NCI-H774 (cell line): ENCODE measurements around the gene ZNRF2.
"Not testable (repeated sequence)": the region's sequence is repeated elsewhere in the genome, so short reads cannot be mapped to it uniquely, and the experiment has no call there.

ENCODE experiments used
- DNase-seq: peaks from one replicate; lab custom pipeline; 2025; lab: John Stamatoyannopoulos, UW

The ZNRF2 gene

DNA sequence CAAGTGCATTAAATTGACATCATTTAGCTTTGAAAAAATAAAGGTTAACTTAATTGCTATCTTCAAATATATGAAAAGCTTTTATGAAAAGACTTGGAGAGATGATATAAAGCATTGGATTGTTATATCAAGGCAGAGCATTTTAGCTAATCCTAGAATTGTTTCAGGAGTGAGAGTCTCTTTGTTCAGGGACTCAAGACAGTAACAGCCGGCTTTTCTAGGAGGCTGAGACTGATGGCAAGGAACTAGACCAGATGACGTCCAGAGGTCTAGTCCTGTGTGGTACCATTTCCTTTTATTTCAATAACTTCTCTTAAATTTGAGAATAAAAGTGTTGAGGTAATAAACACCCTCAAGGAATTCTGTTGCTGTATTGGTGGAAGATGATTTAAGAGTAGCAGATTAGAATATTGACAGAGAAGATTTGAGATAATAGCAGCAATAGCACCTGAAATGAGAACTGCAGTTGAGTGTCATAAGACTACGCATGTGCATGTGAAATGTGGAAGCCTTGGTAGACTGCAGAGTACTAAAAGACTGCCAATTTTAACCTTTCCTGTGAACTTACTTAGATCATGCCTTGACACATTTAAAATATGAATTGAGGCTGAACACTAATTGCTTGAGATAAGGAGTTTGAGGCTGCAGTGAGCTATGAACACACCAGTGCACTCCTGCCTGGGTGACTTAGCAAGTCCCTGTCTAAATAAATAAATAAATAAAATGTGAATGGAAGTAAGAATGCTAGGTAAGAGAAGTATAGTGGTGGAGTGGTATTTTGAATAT is 79.6 kb downstream of the ZNRF2 start:
- no peak for DNase-seq

DNA sequence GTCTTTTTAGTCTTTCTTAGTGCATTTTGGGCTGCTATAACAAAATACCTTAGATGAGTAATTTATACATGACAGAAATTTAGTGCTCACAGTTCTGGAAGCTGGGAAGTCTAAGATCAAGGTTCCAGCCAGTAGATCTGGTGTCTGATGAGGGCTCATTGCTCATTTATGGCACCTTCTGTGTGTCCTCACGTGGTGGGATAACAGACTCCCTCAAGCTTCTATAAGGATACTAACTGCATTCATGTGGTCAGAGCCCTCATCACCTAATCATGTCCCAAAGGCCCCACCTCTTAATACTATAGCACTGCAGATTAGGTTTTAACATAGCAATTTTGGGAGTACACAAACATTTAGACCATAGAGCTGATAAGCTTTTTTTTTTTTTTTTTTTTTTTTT is 80.4 kb downstream of the ZNRF2 start:
- DNase-seq: no peak

DNA sequence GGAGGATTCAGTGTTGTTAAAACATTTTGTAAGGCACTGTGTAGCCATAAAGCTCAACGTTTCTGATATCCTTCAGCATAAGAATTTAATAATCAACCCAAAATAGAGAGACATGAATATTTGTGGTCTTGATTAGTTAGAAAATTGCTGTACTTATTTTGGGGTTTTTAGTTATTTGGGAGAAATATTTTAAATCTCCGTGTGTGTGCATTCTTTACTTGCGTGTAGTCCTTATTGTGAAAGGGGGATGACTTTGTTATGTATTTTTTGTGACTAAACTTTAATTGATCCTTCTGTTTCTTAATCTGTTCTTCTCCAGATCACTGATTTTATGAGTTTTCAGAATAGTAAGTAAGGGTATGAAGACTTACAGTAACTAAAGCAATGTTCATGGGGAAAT is 81.2 kb downstream of the ZNRF2 start:
- no peak for DNase-seq

DNA sequence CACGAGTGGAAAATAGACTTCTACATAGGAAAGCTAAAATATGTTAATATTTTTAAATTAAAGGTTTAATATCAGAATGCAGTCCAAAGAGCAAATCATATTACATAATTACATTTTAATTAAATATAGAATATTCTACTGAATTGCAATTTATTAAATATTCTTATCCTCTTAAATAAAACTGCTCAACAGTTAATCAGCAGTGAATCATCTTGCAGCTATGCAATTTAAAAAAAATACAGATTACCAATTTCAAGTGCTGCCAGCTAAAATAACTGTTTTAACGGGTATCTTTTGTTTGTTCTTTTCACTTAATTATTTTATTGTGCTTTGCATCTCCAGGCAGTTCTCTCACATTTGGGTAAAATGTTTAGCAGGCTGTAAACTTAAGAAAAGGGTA is 82.2 kb downstream of the ZNRF2 start:
- no peak for DNase-seq

DNA sequence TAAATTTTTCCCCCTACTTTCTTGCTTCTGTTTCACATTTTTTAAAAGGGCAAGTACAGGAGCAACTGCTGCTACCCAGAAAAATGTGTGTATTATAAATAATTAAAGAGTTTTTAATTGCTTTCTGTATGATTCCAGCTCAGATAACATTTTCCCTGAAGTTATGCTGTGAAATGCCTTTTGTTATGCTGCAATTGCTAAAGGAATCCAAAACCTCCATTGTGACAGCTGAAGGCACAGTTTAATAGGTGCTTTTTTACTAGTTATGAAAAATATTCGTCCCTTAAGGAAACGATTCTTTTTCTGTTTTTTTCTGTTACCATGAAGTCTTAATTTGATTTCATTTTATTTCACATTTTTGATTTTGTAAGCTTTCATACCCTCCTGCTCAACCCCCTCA is 83.2 kb downstream of the ZNRF2 start:
- DNase-seq: no peak

- DNase-seq: no peak
Observed at GRCh38 chr7:30369879-30370278, 85.5 kb downstream of the ZNRF2 start.

GRCh38 chr7:30371321-30371720 is 86.9 kb downstream of the ZNRF2 start:
- no peak for DNase-seq

GRCh38 chr7:30378275-30378674 is 93.9 kb downstream of the ZNRF2 start:
- no peak for DNase-seq

DNA sequence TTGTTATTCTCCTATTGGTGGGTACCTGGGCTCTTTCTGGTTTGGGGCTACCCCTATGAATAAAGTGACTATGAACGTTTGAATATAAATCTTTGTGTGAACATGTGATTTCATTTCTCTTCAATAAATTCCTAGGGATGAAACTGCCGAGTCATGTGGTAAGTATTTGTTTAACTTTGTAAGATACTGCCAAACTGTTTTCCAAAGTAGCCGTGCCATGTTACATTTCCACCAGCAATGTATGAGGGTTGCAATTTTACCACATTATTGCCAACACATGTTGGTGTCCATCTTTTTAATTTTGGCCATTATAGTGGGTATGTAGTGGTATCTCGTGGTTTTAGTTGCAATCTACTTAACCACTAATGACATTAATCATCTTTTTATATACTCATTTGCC is 94.7 kb downstream of the ZNRF2 start:
- DNase-seq: no peak

GRCh38 chr7:30379741-30380140 is 95.3 kb downstream of the ZNRF2 start:
- no peak for DNase-seq

DNA sequence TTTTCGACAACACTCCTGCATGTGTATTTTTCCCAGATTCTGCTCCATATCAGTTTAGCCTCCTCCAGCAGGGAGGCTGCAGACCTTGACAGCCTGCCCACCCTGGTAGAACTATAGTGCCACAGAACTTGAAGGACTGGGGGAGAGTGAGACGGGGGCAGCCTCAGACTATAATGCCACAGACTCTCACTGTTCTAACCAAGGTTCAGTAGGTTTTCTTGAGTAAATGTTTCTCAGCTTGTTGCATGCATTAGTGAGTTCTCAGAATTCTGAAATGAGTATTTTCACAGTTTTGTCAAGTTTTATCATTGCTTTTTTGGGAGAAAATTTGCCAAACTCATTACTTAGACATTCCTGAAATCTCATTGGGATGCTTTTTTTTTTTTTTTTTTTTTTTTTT is 95.9 kb downstream of the ZNRF2 start:
- DNase-seq: no peak

GRCh38 chr7:30380824-30381223 is 96.4 kb downstream of the ZNRF2 start:
- DNase-seq: not testable (repeated sequence)

- no peak for DNase-seq
Observed at GRCh38 chr7:30382607-30383006, 98.2 kb downstream of the ZNRF2 start.

- no peak for DNase-seq
Observed at GRCh38 chr7:30389791-30390190, 105.4 kb downstream of the ZNRF2 start.

DNA sequence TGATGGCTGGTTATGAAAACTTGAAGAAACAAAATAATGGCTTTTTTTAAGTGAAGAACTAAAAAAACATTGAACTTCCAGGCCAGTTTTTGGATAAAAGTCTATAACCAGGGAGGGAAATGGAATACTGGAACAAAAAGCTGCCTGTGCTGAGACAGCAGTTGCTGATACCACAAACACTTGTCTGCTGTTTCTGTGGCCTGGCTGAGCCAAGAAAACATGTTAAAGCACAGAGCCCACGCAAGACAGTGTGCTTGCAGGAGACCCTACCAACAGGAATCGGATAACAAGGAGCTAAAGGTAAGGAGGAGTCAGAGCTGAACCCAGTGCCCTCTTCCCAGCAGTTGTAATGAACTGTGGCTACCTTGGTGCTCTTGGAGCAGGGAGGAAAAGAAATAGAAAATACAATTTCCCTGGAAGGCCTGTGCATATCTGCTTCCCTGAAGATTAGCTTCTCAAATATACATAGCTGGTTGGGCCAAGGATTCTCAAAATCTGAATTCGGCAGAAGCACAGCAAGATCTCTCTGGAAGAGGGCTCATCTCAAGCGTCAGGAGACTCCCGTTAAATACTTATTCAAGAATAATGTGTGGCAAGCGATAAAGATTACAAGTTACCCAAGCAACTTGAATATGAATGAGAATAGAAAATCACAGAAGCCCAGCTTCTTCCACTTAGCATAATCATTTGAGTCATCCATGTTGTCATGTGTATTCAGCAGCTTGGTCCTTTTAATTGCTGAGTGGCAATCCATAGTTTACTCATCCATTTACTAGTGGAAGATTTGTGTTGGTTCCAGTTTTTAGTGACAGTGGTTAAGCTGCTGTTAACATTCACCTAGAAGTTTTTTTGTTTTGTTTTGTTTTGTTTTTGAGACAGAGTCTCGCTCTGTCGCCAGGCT is 106.6 kb downstream of the ZNRF2 start:
- no peak for DNase-seq

GRCh38 chr7:30391806-30392205 is 107.4 kb downstream of the ZNRF2 start:
- no peak for DNase-seq

- DNase-seq: no peak
Observed at GRCh38 chr7:30395676-30396075, 111.3 kb downstream of the ZNRF2 start.

- DNase-seq: no peak
Observed at GRCh38 chr7:30396389-30396788, 112.0 kb downstream of the ZNRF2 start.

- DNase-seq: no peak
Observed at GRCh38 chr7:30403477-30403876, 119.1 kb downstream of the ZNRF2 start.

DNA sequence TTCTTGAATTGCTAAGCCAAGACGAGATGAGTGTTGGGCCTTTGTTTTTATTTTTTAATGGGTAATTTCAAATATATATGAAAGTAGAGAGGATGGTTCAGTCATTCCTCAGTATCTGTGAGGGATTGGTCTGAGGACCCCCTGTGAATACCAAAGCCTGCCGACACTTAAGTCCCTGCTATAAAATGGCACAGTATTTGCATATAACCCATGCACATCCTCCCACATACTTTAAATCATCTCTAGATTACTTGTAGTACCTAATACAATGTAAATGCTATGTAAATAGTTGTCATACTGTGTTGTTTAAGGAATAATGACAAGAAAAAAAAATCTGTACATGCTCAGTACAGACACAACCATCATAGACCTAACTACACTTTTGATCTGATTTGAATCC is 120.8 kb downstream of the ZNRF2 start:
- no peak for DNase-seq

DNA sequence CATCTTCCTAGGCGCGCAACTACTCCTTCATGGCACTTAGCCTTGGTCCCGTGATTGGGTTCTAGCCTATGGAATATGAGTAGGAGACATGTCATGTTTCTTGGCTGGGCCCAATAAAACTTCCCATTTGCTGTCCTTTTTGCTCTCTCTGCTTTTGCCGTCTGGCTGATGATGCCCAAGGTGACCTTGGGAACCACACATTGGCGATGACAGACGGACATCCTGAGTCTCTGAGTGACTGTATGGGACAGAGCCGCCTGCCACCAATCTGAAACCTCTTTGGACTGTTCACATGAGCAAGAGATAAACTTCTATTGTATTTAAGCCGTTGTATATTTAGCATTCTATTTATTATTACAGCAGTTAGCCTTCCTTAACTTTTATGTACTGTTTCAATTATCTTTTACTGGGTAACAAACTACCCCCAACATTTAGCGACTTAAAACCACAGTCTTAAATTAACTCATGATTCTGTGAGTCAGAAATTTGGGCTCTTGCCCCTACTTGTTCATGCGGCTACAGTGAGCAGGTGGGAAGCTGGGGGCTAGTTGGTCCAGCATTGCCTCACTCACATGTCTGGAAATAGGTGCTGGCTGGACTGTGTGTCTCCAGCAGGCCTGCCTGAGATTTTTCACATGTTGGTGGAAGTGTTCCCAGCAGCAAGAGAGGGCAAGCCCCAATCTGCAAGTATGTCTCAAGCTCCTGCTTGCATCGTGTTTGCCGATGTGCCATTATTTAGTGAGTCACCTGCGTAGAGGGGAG is 122.4 kb downstream of the ZNRF2 start:
- DNase-seq: no peak

DNA sequence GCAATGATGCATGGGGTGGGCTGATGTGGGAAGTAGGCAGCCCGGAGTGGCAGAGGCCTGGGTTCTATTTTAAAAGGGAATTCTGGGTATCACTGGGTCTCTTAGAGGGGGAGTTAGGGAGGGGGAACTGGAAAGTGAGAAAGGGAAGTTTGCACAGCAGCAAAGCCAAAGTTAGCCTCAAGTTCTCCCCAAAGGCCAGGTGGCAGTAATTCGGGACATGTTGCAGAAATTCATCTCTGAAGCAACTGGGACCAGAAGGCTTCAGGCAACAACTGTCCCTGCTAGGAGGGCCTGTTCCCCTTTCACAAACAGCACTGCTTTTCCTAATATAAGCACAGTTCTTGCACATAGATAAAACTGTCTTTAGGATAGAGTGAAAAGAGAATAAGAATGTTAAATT is 126.8 kb downstream of the ZNRF2 start:
- no peak for DNase-seq

DNA sequence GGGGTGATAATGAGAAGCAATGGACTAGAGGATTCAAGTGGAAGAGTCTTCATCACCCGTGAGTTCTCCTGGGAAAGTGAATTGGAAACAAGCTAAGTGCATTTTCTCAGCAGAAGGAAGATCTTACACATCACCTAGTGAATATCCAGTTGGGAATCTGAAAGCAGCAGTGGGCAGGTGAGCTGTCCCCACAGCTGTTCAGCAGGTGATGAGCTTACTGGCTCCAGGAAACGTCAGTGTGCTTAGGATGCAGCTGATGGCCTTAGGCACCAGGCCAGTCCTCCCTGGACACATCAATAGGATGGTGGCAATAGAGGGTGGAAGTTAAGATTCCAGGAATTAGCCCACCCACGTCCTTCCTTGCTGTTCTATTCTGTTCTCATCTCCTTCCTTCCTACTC is 127.5 kb downstream of the ZNRF2 start:
- DNase-seq: no peak
